ENCODE data around the gene RAMAC.
"Not testable (repeated sequence)": the region's sequence is repeated elsewhere in the genome, so short reads cannot be mapped to it uniquely, and the experiment has no call there.

Gene RAMAC

GRCh38 chr15:82985688-82986441, at the start of gene RAMAC:
Gene RAMAC, plus strand, starts transcription at chr15:82986210. Its CDS starts 2,809 bp downstream, at chr15:82989019.
- TF ChIP-seq POLR2A (IDR thresholded peaks at IDR 0.05; ENCODE audit: low read depth, low read length): peak; percentile 61
- FAIRE-seq (peak; percentile 72), DNase-seq (ENCODE audit: insufficient read length, low spot score) (peak; percentile 60)

DNA sequence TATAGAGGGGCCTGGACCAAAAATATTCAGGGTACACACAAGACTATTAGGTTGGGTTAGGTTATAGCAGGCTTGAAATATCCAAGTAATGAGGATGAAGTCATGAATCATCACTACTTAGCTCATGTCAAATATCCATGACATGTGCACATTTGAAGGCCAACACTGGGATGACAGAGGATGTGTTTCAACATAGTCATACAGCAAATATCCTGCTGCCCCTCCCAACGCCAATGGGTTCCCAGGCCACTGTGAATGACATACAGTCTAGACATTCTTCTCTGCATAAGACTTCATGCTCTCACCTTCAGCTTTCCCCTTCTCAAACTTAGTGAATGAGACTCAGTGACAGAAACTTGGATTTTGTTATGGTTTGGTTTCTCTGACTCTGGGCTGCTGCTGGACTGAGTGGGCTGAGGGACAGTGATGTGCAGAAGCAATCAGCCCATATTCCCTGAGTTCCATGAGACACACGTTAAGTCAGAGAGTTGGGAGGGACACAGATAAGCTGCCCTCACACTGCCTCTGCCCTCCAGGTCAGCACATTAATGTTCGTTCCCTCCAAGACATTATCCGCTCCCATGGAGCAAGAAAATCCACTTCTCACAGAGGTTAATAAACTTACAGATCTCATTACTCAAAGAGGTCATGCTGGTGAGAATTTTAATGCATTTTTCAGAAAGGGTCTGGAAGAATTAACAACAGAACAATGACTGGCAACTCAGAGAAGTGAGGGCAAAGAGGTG, 48.9 kb upstream of the RAMAC start:
- no peak for FAIRE-seq
- DNase-seq (ENCODE audit: insufficient read length, low spot score): no peak

GRCh38 chr15:82937712-82938058, 48.3 kb upstream of the RAMAC start:
- FAIRE-seq (no peak), DNase-seq (ENCODE audit: insufficient read length, low spot score) (no peak)
- no peak for TF ChIP-seq POLR2A (IDR thresholded peaks at IDR 0.05; ENCODE audit: low read depth, low read length)

More for the DNA sequence above, 48.9 kb upstream of the RAMAC start:
- no peak for TF ChIP-seq POLR2A (IDR thresholded peaks at IDR 0.05; ENCODE audit: low read depth, low read length)

GRCh38 chr15:82939678-82940077, 46.3 kb upstream of the RAMAC start:
- not testable (repeated sequence) for FAIRE-seq; DNase-seq (ENCODE audit: insufficient read length, low spot score)

DNA sequence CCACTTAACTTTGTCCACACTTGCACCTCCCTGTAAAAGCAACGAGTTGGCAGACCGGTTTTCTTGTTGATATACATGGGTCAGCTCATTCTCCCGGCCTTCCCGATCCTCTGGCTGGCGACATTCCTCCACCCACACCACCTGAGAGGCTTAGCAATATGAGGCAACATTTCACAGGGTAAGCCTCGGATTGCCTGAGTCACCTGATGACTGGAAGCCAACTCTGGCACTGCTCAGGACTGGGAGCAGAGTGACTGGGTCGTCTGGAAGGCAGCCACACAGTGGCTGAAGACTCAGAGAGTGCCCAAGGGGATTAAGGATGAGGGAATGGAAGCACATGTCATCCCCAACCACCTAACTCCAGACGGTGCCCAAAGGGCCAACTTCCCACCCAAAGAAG, 43.3 kb upstream of the RAMAC start:
- TF ChIP-seq POLR2A (IDR thresholded peaks at IDR 0.05; ENCODE audit: low read depth, low read length): no peak
- FAIRE-seq: no peak
- DNase-seq (ENCODE audit: insufficient read length, low spot score): peak; percentile 74

DNA sequence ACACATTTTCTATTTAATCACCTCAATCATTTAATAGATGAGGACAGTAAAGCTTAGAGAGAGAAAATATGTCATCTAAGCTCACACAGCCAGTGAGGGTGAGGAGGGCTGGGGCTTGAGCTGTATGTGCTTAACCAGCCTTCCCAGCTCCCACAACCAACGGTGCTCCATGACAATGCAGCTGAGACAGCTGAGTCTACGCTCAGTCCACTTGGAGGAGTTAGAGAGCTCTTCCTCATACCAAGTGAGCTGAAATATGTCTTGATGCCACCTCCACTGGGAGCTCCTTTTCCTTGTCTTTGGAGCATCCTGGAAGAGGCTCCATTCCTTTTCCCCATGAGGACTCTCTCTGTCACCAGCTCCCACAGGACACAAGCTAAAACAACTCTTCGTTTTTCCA, 42.8 kb upstream of the RAMAC start:
- no peak for DNase-seq (ENCODE audit: insufficient read length, low spot score)
- no peak for TF ChIP-seq POLR2A (IDR thresholded peaks at IDR 0.05; ENCODE audit: low read depth, low read length)
- FAIRE-seq: no peak

- FAIRE-seq (no peak), DNase-seq (ENCODE audit: insufficient read length, low spot score) (no peak)
- no peak for TF ChIP-seq POLR2A (IDR thresholded peaks at IDR 0.05; ENCODE audit: low read depth, low read length)
Observed at GRCh38 chr15:82944056-82944455, 42.0 kb upstream of the RAMAC start.

DNA sequence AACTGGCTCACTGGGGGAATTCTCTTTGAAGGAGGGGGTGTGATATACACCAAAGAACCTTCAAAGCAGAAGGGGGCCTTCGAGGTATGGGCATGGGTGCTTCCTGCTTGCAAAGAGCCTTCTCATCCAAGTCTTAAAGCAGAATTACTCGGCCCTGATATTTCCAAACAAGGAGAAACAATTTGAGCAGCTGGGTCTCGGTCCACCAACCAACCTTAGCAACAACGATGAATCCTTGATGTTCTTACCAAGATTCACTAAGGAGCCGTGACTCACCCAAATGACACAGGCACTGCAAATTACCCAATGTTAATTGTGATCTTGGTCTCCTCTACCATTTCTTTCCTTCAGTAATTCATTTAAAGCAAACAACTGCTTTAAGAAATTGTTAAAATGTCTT, 41.2 kb upstream of the RAMAC start:
- FAIRE-seq (no peak), DNase-seq (ENCODE audit: insufficient read length, low spot score) (no peak)
- no peak for TF ChIP-seq POLR2A (IDR thresholded peaks at IDR 0.05; ENCODE audit: low read depth, low read length)

GRCh38 chr15:82945326-82945725, 40.7 kb upstream of the RAMAC start:
- DNase-seq (ENCODE audit: insufficient read length, low spot score) (no peak), FAIRE-seq (no peak)
- TF ChIP-seq POLR2A (IDR thresholded peaks at IDR 0.05; ENCODE audit: low read depth, low read length): no peak

DNA sequence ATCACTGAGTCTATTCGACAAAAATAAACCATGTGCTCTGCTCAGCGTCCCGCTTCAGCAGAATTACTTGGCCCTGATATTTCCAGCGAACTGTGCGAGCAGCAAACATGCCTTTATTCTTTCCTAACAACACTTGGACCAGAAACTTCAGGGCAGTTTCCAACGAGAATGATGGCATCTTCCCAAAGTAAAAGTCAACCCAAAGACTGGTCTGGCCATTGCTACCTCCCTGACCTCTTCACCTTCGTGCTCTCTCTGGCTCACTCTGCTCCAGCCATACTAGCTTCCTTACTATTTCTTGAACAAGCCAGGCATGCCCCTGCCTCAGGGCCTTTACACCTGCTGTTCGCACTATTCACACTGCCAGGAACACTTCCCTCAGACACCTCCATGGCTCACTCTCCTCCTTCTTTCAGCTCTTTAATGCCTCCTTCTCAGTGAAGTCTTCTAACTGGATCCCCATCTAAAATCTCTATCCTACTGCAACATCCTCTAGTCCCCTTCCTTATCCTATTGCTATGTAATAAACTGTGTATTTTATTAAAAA, 39.8 kb upstream of the RAMAC start:
- DNase-seq (ENCODE audit: insufficient read length, low spot score): no peak
- FAIRE-seq: no peak

GRCh38 chr15:82950295-82950694, 35.7 kb upstream of the RAMAC start:
- TF ChIP-seq POLR2A (IDR thresholded peaks at IDR 0.05; ENCODE audit: low read depth, low read length): no peak
- FAIRE-seq (no peak), DNase-seq (ENCODE audit: insufficient read length, low spot score) (no peak)

More for the DNA sequence above, 39.8 kb upstream of the RAMAC start:
- no peak for TF ChIP-seq POLR2A (IDR thresholded peaks at IDR 0.05; ENCODE audit: low read depth, low read length)

DNA sequence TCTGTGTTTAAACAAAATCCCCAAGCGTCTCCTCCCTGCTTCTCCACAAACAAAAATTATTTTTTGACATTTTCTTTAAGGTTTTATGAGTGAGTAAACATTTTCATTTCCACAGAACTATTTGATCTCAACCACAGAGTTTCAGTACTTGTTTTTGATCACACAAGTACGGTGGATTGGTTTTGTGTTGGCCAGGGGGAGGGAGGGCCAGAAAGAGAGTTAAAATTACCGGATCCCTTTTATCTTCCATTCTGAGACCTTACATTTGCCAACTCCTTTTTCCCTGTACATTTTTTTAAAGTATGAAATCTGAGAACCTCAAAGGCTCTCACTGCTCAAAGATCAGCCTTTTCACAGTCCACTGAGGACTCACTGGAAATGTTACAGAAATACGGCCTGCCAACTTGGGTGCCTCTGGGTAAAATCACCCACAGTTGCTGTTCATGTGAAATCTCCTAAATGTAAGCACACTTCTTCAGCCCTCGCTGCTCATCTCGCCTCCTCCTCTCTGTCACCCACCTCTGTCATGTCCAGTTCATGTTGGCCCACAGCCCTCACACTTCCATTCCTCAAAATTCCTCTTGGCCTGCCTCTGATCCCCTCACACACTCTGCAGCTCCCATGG, 35.2 kb upstream of the RAMAC start:
- DNase-seq (ENCODE audit: insufficient read length, low spot score): no peak
- no peak for FAIRE-seq
- no peak for TF ChIP-seq POLR2A (IDR thresholded peaks at IDR 0.05; ENCODE audit: low read depth, low read length)

DNA sequence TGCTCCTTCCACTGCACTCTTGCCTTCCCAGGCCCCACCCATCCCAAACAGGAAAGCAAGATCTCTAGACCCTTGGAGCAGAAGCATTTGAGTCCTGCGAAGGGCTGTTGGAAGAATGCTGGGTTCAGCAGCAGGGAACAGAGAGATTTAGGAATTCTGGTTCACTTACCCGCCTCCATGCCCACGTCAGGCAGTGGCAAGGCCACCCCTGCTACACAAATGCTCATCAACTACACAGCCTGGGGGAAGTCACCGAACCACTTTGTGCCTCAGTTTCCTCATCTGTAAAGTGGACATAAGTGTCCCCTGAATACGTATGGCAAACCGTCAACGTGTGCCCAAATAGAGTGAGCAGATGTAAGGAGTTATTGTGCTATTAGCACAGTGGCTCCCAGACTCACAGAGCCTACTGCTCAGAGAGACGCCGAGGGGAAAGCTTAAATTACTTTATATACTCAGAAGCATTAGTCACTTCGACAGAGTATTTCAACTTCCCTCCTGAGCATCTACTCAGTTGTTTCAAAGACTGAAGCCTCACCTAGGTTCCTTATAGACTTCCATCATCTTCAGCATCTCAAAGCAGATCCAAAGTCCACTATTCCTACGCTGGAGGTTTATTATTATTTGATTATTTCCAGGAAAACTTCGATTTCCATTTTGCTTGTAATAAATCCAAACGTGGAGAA, 34.4 kb upstream of the RAMAC start:
- TF ChIP-seq POLR2A (IDR thresholded peaks at IDR 0.05; ENCODE audit: low read depth, low read length): no peak
- FAIRE-seq: no peak
- no peak for DNase-seq (ENCODE audit: insufficient read length, low spot score)
